HCT116 (cell line): ENCODE measurements around the gene ACYP2.

ENCODE experiments used
- CTCF ChIP-seq, 3 experiments: fragments of 200-600 bp in 1 of 3; sonication (generic) in 1 of 3; IDR thresholded peaks in 2 of 3; conservative IDR thresholded peaks in 1 of 3; 2 replicates each; pipeline ENCODE4 v1.5.1; 2012 to 2017; ENCODE audit warnings: low read depth in 2 of 3, low read length in 2 of 3, antibody characterized with exemption in 1 of 3, borderline replicate concordance in 1 of 3, control low read depth in 1 of 3, mild to moderate bottlenecking in 1 of 3, mixed read lengths in 1 of 3, mixed run types in 1 of 3, moderate library complexity in 1 of 3; ENCODE audit not compliant: insufficient read depth in 1 of 3
- EZH2 ChIP-seq: fragments of 200-600 bp; sonication (generic); IDR thresholded peaks from 2 replicates; pipeline ENCODE4 v1.6.1; 2017; ENCODE audit warnings: antibody characterized with exemption, mixed run types
- SRF ChIP-seq: IDR thresholded peaks from 2 replicates; pipeline ENCODE4 v1.6.1; 2012; ENCODE audit warnings: low read depth
- YY1 ChIP-seq: IDR thresholded peaks from 2 replicates; pipeline ENCODE4 v1.6.1; 2011; ENCODE audit warnings: low read length, low read depth, moderate library complexity, mild to moderate bottlenecking; ENCODE audit not compliant: insufficient replicate concordance; ENCODE audit errors: extremely low read depth
- ZFX ChIP-seq: fragments of 450-650 bp; IDR thresholded peaks from 2 replicates; pipeline ENCODE4 v1.6.1; 2017

- TF ChIP-seq CTCF (IDR thresholded peaks at IDR 0.05 in 2 of 3, conservative IDR thresholded peaks at IDR 0.05 in 1 of 3; ENCODE audit: borderline replicate concordance in 1 of 3, insufficient read depth in 1 of 3, low read depth in 2 of 3, low read length in 2 of 3) (peak; percentile 74 to 81 (median 78); a peak in 5 of 6 replicates), SRF (no peak), YY1 (no peak), ZFX (no peak), EZH2 (no peak)
Measured at GRCh38 chr2:54106631-54107454, 8.6 kb upstream of the ACYP2 start.
